GM04504 (cell line): Measurements from ENCODE around the gene SPACA5.
"Not testable (repeated sequence)": the region's sequence is repeated elsewhere in the genome, so short reads cannot be mapped to it uniquely, and the experiment has no call there.

ENCODE experiments used
- DNase-seq: peaks from one replicate; pipeline ENCODE4 v3.0.0-alpha.2; 2012; ENCODE audit warnings: low read depth

Gene SPACA5

GRCh38 chrX:48006688-48007087 is at the start of gene SPACA5:
SPACA5 (plus strand) TSS chrX:48006988; CDS start chrX:48007803, 815 bp downstream.
- DNase-seq = not testable (repeated sequence)

- not testable (repeated sequence) for DNase-seq
Observed at GRCh38 chrX:47958206-47958605, 48.6 kb upstream of the SPACA5 start.

GRCh38 chrX:47958761-47959342 is 47.9 kb upstream of the SPACA5 start:
- no peak for DNase-seq

- DNase-seq = no peak
Observed at GRCh38 chrX:47960406-47960805, 46.4 kb upstream of the SPACA5 start.

- not testable (repeated sequence) for DNase-seq
Observed at GRCh38 chrX:47961830-47962229, 45.0 kb upstream of the SPACA5 start.

GRCh38 chrX:47965526-47965925 is 41.3 kb upstream of the SPACA5 start:
- not testable (repeated sequence) for DNase-seq

GRCh38 chrX:47973235-47973634 is 33.6 kb upstream of the SPACA5 start:
- no peak for DNase-seq

GRCh38 chrX:47976254-47977151 is 30.3 kb upstream of the SPACA5 start:
- no peak for DNase-seq

- DNase-seq = no peak
Observed at GRCh38 chrX:47991263-47992094, 15.3 kb upstream of the SPACA5 start.

- no peak for DNase-seq
Observed at GRCh38 chrX:47992095-47992380, 14.8 kb upstream of the SPACA5 start.

GRCh38 chrX:47992669-47993068 is 14.1 kb upstream of the SPACA5 start:
- DNase-seq = no peak

- DNase-seq = no peak
Observed at GRCh38 chrX:48001260-48001659, 5.5 kb upstream of the SPACA5 start.

- no peak for DNase-seq
Observed at GRCh38 chrX:48002319-48002718, 4.5 kb upstream of the SPACA5 start.

- DNase-seq = no peak
Observed at GRCh38 chrX:48002929-48003328, 3.9 kb upstream of the SPACA5 start.

GRCh38 chrX:48003367-48003757 is 3.4 kb upstream of the SPACA5 start:
- DNase-seq = no peak

GRCh38 chrX:48003758-48004457 is 2.9 kb upstream of the SPACA5 start, which contains the start of gene ZNF182:
ZNF182 (minus strand) TSS chrX:48003989; CDS start chrX:48002609, 1,380 bp downstream.
- DNase-seq = peak; percentile 68

- DNase-seq = not testable (repeated sequence)
Observed at GRCh38 chrX:48009445-48009960, 2.7 kb downstream of the SPACA5 start.

- DNase-seq = not testable (repeated sequence)
Observed at GRCh38 chrX:48016583-48017310, 10.0 kb downstream of the SPACA5 start.

GRCh38 chrX:48019892-48020291 is 13.1 kb downstream of the SPACA5 start:
- not testable (repeated sequence) for DNase-seq

- DNase-seq = not testable (repeated sequence)
Observed at GRCh38 chrX:48020472-48020871, 13.7 kb downstream of the SPACA5 start.
